SK-N-SH (cell line): ENCODE data around the gene HRH1. TPM values are rescaled to one million over a fixed set of nuclear protein-coding genes. Genes with fewer than 3 reads are reported as not detected.

Experiments
- CTCF ChIA-PET: fragments of 300-600, 350-600 bp; formaldehyde crosslinking; extraction: SDS; loops from one replicate; lab custom pipeline; 2021; lab: Yijun Ruan, JAX
- POLR2A ChIA-PET: fragments of 350-600 bp; sonication (Branson Sonifier 250); formaldehyde crosslinking; extraction: SDS; loops from one replicate; lab custom pipeline; 2020; ENCODE audit warnings: antibody characterized with exemption, inconsistent platforms; lab: Yijun Ruan, JAX
- DNase-seq: peaks from one replicate; pipeline ENCODE4 v3.0.0; 2012
- H2AFZ ChIP-seq: fragments of 200-600 bp; sonication (generic); 2 replicates; pipeline ENCODE4 v1.8.1; 2016; ENCODE audit warnings: antibody characterized with exemption, mild to moderate bottlenecking, low read depth
- H3F3A ChIP-seq: fragments of 200-600 bp; sonication (generic); replicated peaks from 2 replicates; pipeline ENCODE3; 2016; ENCODE audit warnings: antibody characterized with exemption, mild to moderate bottlenecking; ENCODE audit not compliant: insufficient read depth
- H3K27ac ChIP-seq, 2 experiments: fragments of 200-500 bp in 1 of 2; fragments of 200-600 bp in 1 of 2; sonication (Bioruptor generic) in 1 of 2; sonication (generic), shearing (Covaris generic) in 1 of 2; 2 replicates each; pipeline versions ENCODE4 v1.5.1 to v1.6.1; 2014 to 2016; ENCODE audit warnings: low read depth in 2 of 2, inconsistent platforms in 1 of 2, low read length in 1 of 2, mild to moderate bottlenecking in 1 of 2, mixed read lengths in 1 of 2
- H3K27me3 ChIP-seq: fragments of 200-600 bp; sonication (generic), shearing (Covaris generic); 2 replicates; pipeline ENCODE4 v1.6.1; 2016; ENCODE audit warnings: mixed run types; ENCODE audit not compliant: insufficient read depth
- H3K36me3 ChIP-seq, 2 experiments: fragments of 200-500 bp in 1 of 2; fragments of 200-600 bp in 1 of 2; sonication (Bioruptor generic) in 1 of 2; sonication (generic) in 1 of 2; replicated peaks in 1 of 2; 2 replicates each; pipeline versions ENCODE3 to v1.5.1; 2014 to 2016; ENCODE audit warnings: low read length in 1 of 2, mild to moderate bottlenecking in 1 of 2; ENCODE audit not compliant: insufficient read depth in 2 of 2, control insufficient read depth in 1 of 2
- H3K4me1 ChIP-seq, 2 experiments: fragments of 200-500 bp in 1 of 2; fragments of 200-600 bp in 1 of 2; sonication (Bioruptor generic) in 1 of 2; sonication (generic), shearing (Covaris generic) in 1 of 2; 2 replicates each; pipeline versions ENCODE4 v1.5.1 to v1.6.1; 2014 to 2016; ENCODE audit warnings: low read depth in 1 of 2, low read length in 1 of 2, mixed run types in 1 of 2; ENCODE audit not compliant: insufficient read depth in 2 of 2, control insufficient read depth in 1 of 2
- H3K4me2 ChIP-seq: fragments of 200-600 bp; sonication (generic), shearing (Covaris generic); 2 replicates; pipeline ENCODE4 v1.6.1; 2017; ENCODE audit warnings: mixed run types
- H3K4me3 ChIP-seq, 2 experiments: fragments of 200-500 bp in 1 of 2; fragments of 200-600 bp in 1 of 2; sonication (Bioruptor generic) in 1 of 2; sonication (generic), shearing (Covaris generic) in 1 of 2; 2 replicates each; pipeline versions ENCODE4 v1.5.1 to v1.8.1; 2014 to 2016; ENCODE audit warnings: low read depth in 2 of 2, inconsistent platforms in 1 of 2, low read length in 1 of 2, mild to moderate bottlenecking in 1 of 2, mixed read lengths in 1 of 2, moderate library complexity in 1 of 2
- H3K79me2 ChIP-seq: fragments of 200-600 bp; sonication (generic); 2 replicates; pipeline ENCODE4 v1.8.1; 2017; ENCODE audit warnings: mild to moderate bottlenecking; ENCODE audit not compliant: insufficient read depth
- H3K9ac ChIP-seq: fragments of 200-600 bp; sonication (generic); 2 replicates; pipeline ENCODE4 v1.6.1; 2017; ENCODE audit warnings: mixed run types
- H3K9me2 ChIP-seq: fragments of 200-600 bp; sonication (generic); 2 replicates; pipeline ENCODE4 v1.6.1; 2017; ENCODE audit warnings: mixed run types
- H3K9me3 ChIP-seq: fragments of 200-600 bp; sonication (generic); 2 replicates; pipeline ENCODE4 v1.6.1; 2017; ENCODE audit warnings: mixed run types, mild to moderate bottlenecking, moderate library complexity
- H4K20me1 ChIP-seq: fragments of 200-600 bp; sonication (generic); 2 replicates; pipeline ENCODE4 v1.6.1; 2017; ENCODE audit warnings: mild to moderate bottlenecking, mixed run types; ENCODE audit not compliant: insufficient read depth
- CHD2 ChIP-seq: fragments of 150-350 bp; IDR thresholded peaks from 2 replicates; pipeline ENCODE4 v1.6.1; 2018; ENCODE audit warnings: low read length; ENCODE audit not compliant: partially characterized antibody
- FOSL2 ChIP-seq: IDR thresholded peaks from 2 replicates; pipeline ENCODE4 v1.4.0; 2012; ENCODE audit warnings: low read depth, mild to moderate bottlenecking, moderate library complexity, borderline replicate concordance
- FOXM1 ChIP-seq: IDR thresholded peaks from 2 replicates; pipeline ENCODE4 v1.4.0; 2012; ENCODE audit warnings: low read depth, mild to moderate bottlenecking
- NFIC ChIP-seq: IDR thresholded peaks from 2 replicates; pipeline ENCODE4 v1.4.0; 2012; ENCODE audit warnings: borderline replicate concordance
- POLR2AphosphoS5 ChIP-seq: IDR thresholded peaks from 2 replicates; pipeline ENCODE4 v1.6.1; 2012; ENCODE audit warnings: low read depth, low read length
- REST ChIP-seq: IDR thresholded peaks from 2 replicates; pipeline ENCODE4 v1.6.1; 2012; ENCODE audit warnings: mild to moderate bottlenecking, low read depth, low read length, moderate library complexity
- SMC3 ChIP-seq: IDR thresholded peaks from 2 replicates; pipeline ENCODE4 v1.6.1; 2012; ENCODE audit warnings: low read depth, low read length, improper control_type of control experiment
- TEAD4 ChIP-seq: IDR thresholded peaks from 2 replicates; pipeline ENCODE4 v1.4.0; 2012; ENCODE audit warnings: mild to moderate bottlenecking, borderline replicate concordance; ENCODE audit not compliant: insufficient read depth
- whole genome bisulfite sequencing: methylation state at CpG from one replicate; pipeline ENCODE4 v1.1.6; 2017; ENCODE audit warnings: low lambda C conversion rate; 5-methylcytosine and 5-hydroxymethylcytosine counted together
- polyA plus RNA-seq, 3 experiments: library from polyadenylated mRNA; depleted of rRNA; stranded (reverse); fragments of >200 nt; gene quantifications; 2 replicates each; pipeline ENCODE4 v1.2.3, GENCODE V29; 2012
- TF ChIP-seq, protein P1 (sequence below): fragments of 150-350 bp; IDR thresholded peaks from 2 replicates; pipeline ENCODE4 v1.6.1; 2016; ENCODE audit warnings: mild to moderate bottlenecking, low read depth, low read length
- TF ChIP-seq, protein P2 (sequence below): IDR thresholded peaks from 2 replicates; pipeline ENCODE4 v1.4.0; 2012; ENCODE audit warnings: low read depth
- TF ChIP-seq, protein P3 (sequence below): IDR thresholded peaks from 2 replicates; pipeline ENCODE4; 2012

Gene HRH1
- polyA plus RNA-seq, 1 of the 3 experiments (the other 2 are of a cell fraction), result 6.2 TPM

- TF ChIP-seq, protein P1, sequence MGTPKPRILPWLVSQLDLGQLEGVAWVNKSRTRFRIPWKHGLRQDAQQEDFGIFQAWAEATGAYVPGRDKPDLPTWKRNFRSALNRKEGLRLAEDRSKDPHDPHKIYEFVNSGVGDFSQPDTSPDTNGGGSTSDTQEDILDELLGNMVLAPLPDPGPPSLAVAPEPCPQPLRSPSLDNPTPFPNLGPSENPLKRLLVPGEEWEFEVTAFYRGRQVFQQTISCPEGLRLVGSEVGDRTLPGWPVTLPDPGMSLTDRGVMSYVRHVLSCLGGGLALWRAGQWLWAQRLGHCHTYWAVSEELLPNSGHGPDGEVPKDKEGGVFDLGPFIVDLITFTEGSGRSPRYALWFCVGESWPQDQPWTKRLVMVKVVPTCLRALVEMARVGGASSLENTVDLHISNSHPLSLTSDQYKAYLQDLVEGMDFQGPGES, result no peak
- no peak for TF ChIP-seq CHD2
- TF ChIP-seq, all 33 proteins: peak for 0
These were observed 152.7 kb downstream of the HRH1 start (continued) for GRCh38 chr3:11306817-11307589.

DNA sequence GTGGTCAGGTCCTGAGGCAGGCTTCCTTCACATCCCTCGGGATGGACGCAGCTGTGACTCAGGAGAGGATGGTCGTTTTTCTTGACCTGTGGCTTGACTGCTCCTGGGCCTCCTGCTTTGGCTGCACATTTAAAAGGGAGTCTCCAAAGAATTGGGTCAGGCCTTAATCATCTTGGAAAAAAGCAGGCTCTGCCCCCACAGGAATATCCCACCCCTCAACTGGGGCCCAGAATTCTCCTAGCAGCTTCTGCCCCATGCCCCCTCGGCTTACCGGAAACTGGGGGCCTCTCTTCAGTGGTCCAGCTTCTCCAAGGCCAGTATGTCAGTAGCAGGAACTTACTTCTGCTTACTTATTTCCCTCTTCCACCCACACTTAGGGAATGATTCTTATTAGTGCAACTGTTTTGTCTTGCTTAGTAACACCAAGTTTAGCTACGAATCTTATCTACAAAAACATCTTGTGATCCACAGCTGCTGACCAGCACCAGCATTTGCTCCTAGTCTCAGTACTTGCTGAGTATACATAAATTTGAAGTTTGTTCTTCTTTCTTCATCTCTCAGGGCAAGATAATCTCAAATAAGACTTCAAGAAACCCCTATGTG lies 153.6 kb downstream of the HRH1 start:
- ChIA-PET POLR2A (no interaction called here), CTCF (interaction anchor here (1.0 kb wide), 1 partner anchor 549 kb away, joined by 3 read pairs; no protein-coding TSS in a partner anchor)
- TF ChIP-seq NFIC (no peak), SMC3 (no peak), FOSL2 (no peak), FOXM1 (no peak), REST (no peak), POLR2AphosphoS5 (no peak), TEAD4 (no peak)
- TF ChIP-seq, protein P2, sequence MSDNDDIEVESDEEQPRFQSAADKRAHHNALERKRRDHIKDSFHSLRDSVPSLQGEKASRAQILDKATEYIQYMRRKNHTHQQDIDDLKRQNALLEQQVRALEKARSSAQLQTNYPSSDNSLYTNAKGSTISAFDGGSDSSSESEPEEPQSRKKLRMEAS, result no peak
- TF ChIP-seq, protein P3, sequence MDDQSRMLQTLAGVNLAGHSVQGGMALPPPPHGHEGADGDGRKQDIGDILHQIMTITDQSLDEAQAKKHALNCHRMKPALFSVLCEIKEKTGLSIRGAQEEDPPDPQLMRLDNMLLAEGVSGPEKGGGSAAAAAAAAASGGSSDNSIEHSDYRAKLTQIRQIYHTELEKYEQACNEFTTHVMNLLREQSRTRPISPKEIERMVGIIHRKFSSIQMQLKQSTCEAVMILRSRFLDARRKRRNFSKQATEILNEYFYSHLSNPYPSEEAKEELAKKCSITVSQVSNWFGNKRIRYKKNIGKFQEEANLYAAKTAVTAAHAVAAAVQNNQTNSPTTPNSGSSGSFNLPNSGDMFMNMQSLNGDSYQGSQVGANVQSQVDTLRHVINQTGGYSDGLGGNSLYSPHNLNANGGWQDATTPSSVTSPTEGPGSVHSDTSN, result no peak
- Histone ChIP-seq H3K4me1 (peaks cover 11 to 19% of the 10 kb centered on the region in 2 experiments; a peak in 3 of 4 replicates), H3K9me3 (no peaks in the 10 kb centered on the region), H3F3A (no peaks in the 10 kb centered on the region), H3K9ac (no peak overlapping the region), H3K79me2 (no peaks in the 10 kb centered on the region), H4K20me1 (no peaks in the 10 kb centered on the region), H3K36me3 (peaks cover 38 to 52% of the 10 kb centered on the region in 2 experiments), H3K27me3 (no peaks in the 10 kb centered on the region), H3K4me3 (no peak overlapping the region), H3K4me2 (no peak overlapping the region), H3K9me2 (no peaks in the 10 kb centered on the region), H2AFZ (no peak overlapping the region), H3K27ac (no peak overlapping the region)
- no peak for DNase-seq
- WGBS, result 85% methylated on average over 6 of the region's 6 CpGs
